DOHH2 (cell line): ENCODE measurements around the gene NUDT6.

Experiments used
- H3F3A ChIP-seq: fragments of 200-600 bp; sonication (generic), shearing (Covaris generic); 2 replicates; pipeline ENCODE4 v1.6.0; 2016; ENCODE audit warnings: antibody characterized with exemption, mild to moderate bottlenecking; ENCODE audit not compliant: control insufficient read depth, insufficient read depth
- H3K27ac ChIP-seq: fragments of 200-600 bp; sonication (generic); 2 replicates; pipeline ENCODE4 v1.5.1; 2014; ENCODE audit warnings: low read depth, mild to moderate bottlenecking, low read length, moderate library complexity
- H3K27me3 ChIP-seq: fragments of 200-600 bp; sonication (generic); 2 replicates; pipeline ENCODE4 v1.6.1; 2014; ENCODE audit warnings: mild to moderate bottlenecking, low read length, mixed read lengths; ENCODE audit not compliant: control insufficient read depth
- H3K36me3 ChIP-seq: fragments of 200-600 bp; sonication (generic); 2 replicates; pipeline ENCODE4 v1.6.1; 2014; ENCODE audit warnings: mild to moderate bottlenecking, low read length, moderate library complexity, mixed read lengths; ENCODE audit not compliant: control insufficient read depth
- H3K4me1 ChIP-seq: fragments of 200-600 bp; sonication (generic); 2 replicates; pipeline ENCODE4 v1.6.1; 2014; ENCODE audit warnings: mild to moderate bottlenecking, low read length, mixed read lengths; ENCODE audit not compliant: control insufficient read depth
- H3K4me2 ChIP-seq: fragments of 200-600 bp; sonication (generic); 2 replicates; pipeline ENCODE4 v1.6.0; 2014; ENCODE audit warnings: mild to moderate bottlenecking, low read length, moderate library complexity
- H3K4me3 ChIP-seq: fragments of 200-600 bp; sonication (generic); 2 replicates; pipeline ENCODE4 v1.5.1; 2014; ENCODE audit warnings: mild to moderate bottlenecking, low read length, mixed read lengths
- H3K79me2 ChIP-seq: fragments of 200-600 bp; sonication (generic); 2 replicates; pipeline ENCODE4 v1.6.1; 2014; ENCODE audit warnings: mild to moderate bottlenecking, low read length, mixed read lengths; ENCODE audit not compliant: control insufficient read depth
- H3K9me2 ChIP-seq: fragments of 200-600 bp; sonication (generic); replicated peaks from 2 replicates; pipeline ENCODE4 v1.6.1; 2014; ENCODE audit warnings: mild to moderate bottlenecking, low read length, mixed read lengths; ENCODE audit not compliant: control insufficient read depth
- H3K9me3 ChIP-seq: fragments of 200-600 bp; sonication (generic); 2 replicates; pipeline ENCODE4 v1.6.1; 2014; ENCODE audit warnings: antibody characterized with exemption, low read length, mixed read lengths; ENCODE audit not compliant: control insufficient read depth, insufficient read depth
- H4K20me1 ChIP-seq: fragments of 200-600 bp; sonication (generic); 2 replicates; pipeline ENCODE4 v1.6.0; 2014; ENCODE audit warnings: low read depth, mild to moderate bottlenecking, antibody characterized with exemption, low read length, moderate library complexity; ENCODE audit not compliant: control insufficient read depth, insufficient read depth
- CTCF ChIP-seq: fragments of 200-600 bp; sonication (generic); IDR thresholded peaks from one replicate; pipeline ENCODE4 v1.5.1; 2014; ENCODE audit warnings: antibody characterized with exemption, mild to moderate bottlenecking, low read depth, low read length; ENCODE audit not compliant: poor library complexity, severe bottlenecking
- EZH2phosphoT487 ChIP-seq: fragments of 200-600 bp; sonication (generic); IDR thresholded peaks from 2 replicates; pipeline ENCODE4 v1.6.1; 2017; ENCODE audit warnings: borderline replicate concordance, mild to moderate bottlenecking, antibody characterized with exemption, low read length, moderate library complexity, mixed read lengths

NUDT6 gene

GRCh38 chr4:122966201-122966600, 43.8 kb upstream of the NUDT6 start:
- Histone ChIP-seq H3K4me2 (no peak overlapping the region), H3K79me2 (no peaks in the 10 kb centered on the region), H3K36me3 (no peaks in the 10 kb centered on the region), H3F3A (no peaks in the 10 kb centered on the region), H3K27me3 (no peaks in the 10 kb centered on the region), H3K9me2 (no peaks in the 10 kb centered on the region), H3K4me1 (no peaks in the 10 kb centered on the region), H3K4me3 (no peak overlapping the region), H3K27ac (no peak overlapping the region), H4K20me1 (no peaks in the 10 kb centered on the region), H3K9me3 (no peaks in the 10 kb centered on the region)
- TF ChIP-seq CTCF: no peak
- no peak for TF ChIP-seq EZH2phosphoT487

- Histone ChIP-seq H3K9me2 (no peaks in the 10 kb centered on the region), H3K27ac (no peak overlapping the region), H4K20me1 (no peaks in the 10 kb centered on the region), H3F3A (no peaks in the 10 kb centered on the region), H3K4me2 (no peak overlapping the region), H3K27me3 (no peaks in the 10 kb centered on the region), H3K4me1 (no peaks in the 10 kb centered on the region), H3K4me3 (no peak overlapping the region), H3K79me2 (no peaks in the 10 kb centered on the region), H3K36me3 (no peaks in the 10 kb centered on the region), H3K9me3 (no peaks in the 10 kb centered on the region)
- TF ChIP-seq EZH2phosphoT487: no peak
- no peak for TF ChIP-seq CTCF
Measured at GRCh38 chr4:122963216-122963615, 40.8 kb upstream of the NUDT6 start.

GRCh38 chr4:122960611-122961000, 38.2 kb upstream of the NUDT6 start:
- Histone ChIP-seq H3K9me3 (no peaks in the 10 kb centered on the region), H3K27me3 (no peaks in the 10 kb centered on the region), H3K27ac (no peak overlapping the region), H3F3A (no peaks in the 10 kb centered on the region), H3K79me2 (no peaks in the 10 kb centered on the region), H3K9me2 (no peaks in the 10 kb centered on the region), H4K20me1 (no peaks in the 10 kb centered on the region), H3K4me2 (no peak overlapping the region), H3K4me3 (no peak overlapping the region), H3K4me1 (no peaks in the 10 kb centered on the region), H3K36me3 (no peaks in the 10 kb centered on the region)
- TF ChIP-seq CTCF: no peak
- TF ChIP-seq EZH2phosphoT487: no peak
